H1 (cell line): Measurements from ENCODE around the gene DEGS2. TPM values are rescaled to one million over a fixed set of nuclear protein-coding genes. Genes with fewer than 3 reads are reported as not detected.

Experiments used
- CTCF ChIA-PET: fragments of 300-600 bp; sonication (Branson Sonifier 250); formaldehyde crosslinking; loops from one replicate; lab custom pipeline; 2021; ENCODE audit not compliant: partially characterized antibody; lab: Charles Lee
- POLR2A ChIA-PET: fragments of 300-600 bp; sonication (Branson Sonifier 250); formaldehyde crosslinking; loops from one replicate; lab custom pipeline; 2021; ENCODE audit warnings: inconsistent platforms; ENCODE audit not compliant: partially characterized antibody; lab: Charles Lee
- DNase-seq, 2 experiments: peaks; one replicate each; pipeline versions ENCODE4 v3.0.0 to v3.0.0-alpha.2; 2010 to 2022; ENCODE audit warnings: low spot score in 2 of 2, low read depth in 1 of 2, mixed read lengths in 1 of 2
- FAIRE-seq: peaks from 2 replicates; lab custom pipeline; 2011; peaks lifted over from hg19 to GRCh38; lab: Jason Lieb, UNC
- H2AFZ ChIP-seq: 2 replicates; pipeline ENCODE4 v1.8.1; 2012; ENCODE audit warnings: low read length, inconsistent platforms
- H2AK5ac ChIP-seq: 2 replicates; pipeline ENCODE4 v1.6.1; 2013; ENCODE audit warnings: low read depth, low read length
- H2BK120ac ChIP-seq: replicated peaks from 2 replicates; pipeline ENCODE3; 2013; ENCODE audit warnings: low read depth, low read length, inconsistent platforms
- H2BK12ac ChIP-seq: 2 replicates; pipeline ENCODE4 v1.6.1; 2013; ENCODE audit warnings: low read depth, low read length
- H2BK15ac ChIP-seq: 2 replicates; pipeline ENCODE4 v1.6.1; 2013; ENCODE audit warnings: low read length
- H2BK20ac ChIP-seq: 2 replicates; pipeline ENCODE4 v1.6.1; 2013; ENCODE audit warnings: low read length
- H2BK5ac ChIP-seq: 2 replicates; pipeline ENCODE4 v1.6.1; 2013; ENCODE audit warnings: low read depth, low read length
- H3K14ac ChIP-seq: 2 replicates; pipeline ENCODE4 v1.6.1; 2013; ENCODE audit warnings: inconsistent platforms; ENCODE audit not compliant: insufficient read length
- H3K18ac ChIP-seq: 2 replicates; pipeline ENCODE4 v1.6.1; 2013; ENCODE audit warnings: low read length; ENCODE audit errors: extremely low read depth
- H3K23ac ChIP-seq: 2 replicates; pipeline ENCODE4 v1.6.1; 2013; ENCODE audit warnings: inconsistent platforms; ENCODE audit not compliant: insufficient read length
- H3K23me2 ChIP-seq: 2 replicates; pipeline ENCODE4 v1.6.1; 2013; ENCODE audit warnings: low read depth, low read length
- H3K27ac ChIP-seq: 2 replicates; pipeline ENCODE4 v1.6.1; 2011; ENCODE audit warnings: low read depth, low read length, inconsistent platforms
- H3K27me3 ChIP-seq, 4 experiments: replicated peaks in 1 of 4; 1 replicate in 1 of 4; 2 replicates in 3 of 4; pipeline versions ENCODE4 v1.6.1 to v1.8.1; 2011 to 2013; ENCODE audit warnings: low read length in 3 of 4, mild to moderate bottlenecking in 3 of 4, inconsistent platforms in 2 of 4, mixed read lengths in 2 of 4, moderate library complexity in 1 of 4; ENCODE audit not compliant: control insufficient read depth in 3 of 4, insufficient read depth in 3 of 4; ENCODE audit errors: extremely low read depth in 1 of 4
- H3K36me3 ChIP-seq, 4 experiments: 2 replicates each; pipeline versions ENCODE4 v1.6.1 to v1.8.1; 2011 to 2013; ENCODE audit warnings: mild to moderate bottlenecking in 4 of 4, low read length in 3 of 4, moderate library complexity in 2 of 4, control low read depth in 1 of 4, inconsistent platforms in 1 of 4; ENCODE audit not compliant: insufficient read depth in 4 of 4, control insufficient read depth in 2 of 4
- H3K4ac ChIP-seq: replicated peaks from 2 replicates; pipeline ENCODE3; 2013; ENCODE audit warnings: low read length, low read depth, mixed read lengths, inconsistent platforms; ENCODE audit not compliant: insufficient read length
- H3K4me1 ChIP-seq, 4 experiments: replicated peaks in 1 of 4; 1 replicate in 1 of 4; 2 replicates in 3 of 4; pipeline versions ENCODE4 v1.6.1 to v1.8.1; 2011 to 2013; ENCODE audit warnings: low read length in 3 of 4, inconsistent platforms in 2 of 4, mixed read lengths in 1 of 4; ENCODE audit not compliant: insufficient read depth in 4 of 4, control insufficient read depth in 3 of 4
- H3K4me2 ChIP-seq, 2 experiments: 2 replicates each; pipeline versions ENCODE4 v1.6.1 to v1.8.1; 2011 to 2013; ENCODE audit warnings: low read depth in 2 of 2, low read length in 2 of 2, control low read depth in 1 of 2, inconsistent platforms in 1 of 2, mild to moderate bottlenecking in 1 of 2; ENCODE audit not compliant: insufficient read depth in 1 of 2
- H3K4me3 ChIP-seq, 4 experiments: fragments of 200-600, 300-600 bp in 1 of 4; sonication (generic), shearing (Covaris generic), sonication (Bioruptor Twin) in 1 of 4; 2 replicates each; pipeline versions ENCODE4 v1.5.1 to v1.8.1; 2011 to 2016; ENCODE audit warnings: low read length in 4 of 4, low read depth in 3 of 4, control low read depth in 2 of 4, inconsistent platforms in 2 of 4, mild to moderate bottlenecking in 2 of 4, mixed read lengths in 1 of 4, moderate library complexity in 1 of 4; ENCODE audit not compliant: insufficient read depth in 2 of 4; ENCODE audit errors: extremely low read depth in 1 of 4
- H3K56ac ChIP-seq: replicated peaks from 2 replicates; pipeline ENCODE3; 2013; ENCODE audit warnings: low read depth, mild to moderate bottlenecking, mixed read lengths, low read length, inconsistent platforms; ENCODE audit not compliant: insufficient read length
- H3K79me1 ChIP-seq: 2 replicates; pipeline ENCODE4 v1.6.1; 2013; ENCODE audit warnings: low read depth, low read length, control low read depth
- H3K79me2 ChIP-seq, 2 experiments: 2 replicates each; pipeline versions ENCODE4 v1.6.1 to v1.8.1; 2012 to 2013; ENCODE audit warnings: low read length in 2 of 2, mild to moderate bottlenecking in 2 of 2, inconsistent platforms in 1 of 2; ENCODE audit not compliant: insufficient read depth in 2 of 2, control insufficient read depth in 1 of 2
- H3K9ac ChIP-seq, 4 experiments: replicated peaks in 1 of 4; 1 replicate in 1 of 4; 2 replicates in 3 of 4; pipeline versions ENCODE4 v1.6.1 to v1.8.1; 2011 to 2013; ENCODE audit warnings: low read depth in 3 of 4, low read length in 3 of 4, control low read depth in 2 of 4, mild to moderate bottlenecking in 2 of 4, moderate library complexity in 2 of 4, inconsistent platforms in 1 of 4; ENCODE audit errors: extremely low read depth in 1 of 4
- H3K9me3 ChIP-seq, 2 experiments: 2 replicates each; pipeline versions ENCODE4 v1.6.1 to v1.8.1; 2012 to 2013; ENCODE audit warnings: mild to moderate bottlenecking in 2 of 2, moderate library complexity in 2 of 2, control low read depth in 1 of 2, inconsistent platforms in 1 of 2, low read depth in 1 of 2, low read length in 1 of 2, mixed read lengths in 1 of 2; ENCODE audit not compliant: insufficient read depth in 2 of 2
- H4K20me1 ChIP-seq, 2 experiments: replicated peaks in 1 of 2; 2 replicates each; pipeline versions ENCODE3 to v1.8.1; 2011 to 2013; ENCODE audit warnings: inconsistent platforms in 2 of 2, low read length in 2 of 2, mild to moderate bottlenecking in 1 of 2; ENCODE audit not compliant: insufficient read depth in 2 of 2, control insufficient read depth in 1 of 2
- H4K5ac ChIP-seq: 2 replicates; pipeline ENCODE4 v1.6.1; 2013; ENCODE audit warnings: low read length, low read depth, mixed read lengths, inconsistent platforms; ENCODE audit not compliant: insufficient read length
- H4K8ac ChIP-seq: 2 replicates; pipeline ENCODE4 v1.8.0; 2013; ENCODE audit warnings: mild to moderate bottlenecking, moderate library complexity, low read length, inconsistent platforms; ENCODE audit not compliant: insufficient read depth; ENCODE audit errors: extremely low read depth
- H4K91ac ChIP-seq: replicated peaks from 2 replicates; pipeline ENCODE3; 2013; ENCODE audit warnings: low read length, mixed read lengths, inconsistent platforms; ENCODE audit not compliant: insufficient read length
- POU5F1 ChIP-seq: IDR thresholded peaks from 2 replicates; pipeline ENCODE4 v1.6.1; 2011; ENCODE audit warnings: low read depth, mild to moderate bottlenecking, low read length, moderate library complexity
- SP4 ChIP-seq: IDR thresholded peaks from 2 replicates; pipeline ENCODE4 v1.6.1; 2012; ENCODE audit warnings: low read length, inconsistent platforms
- WGBS, 2 experiments: shearing (Covaris generic) in 1 of 2; methylation state at CpG; one replicate each; pipeline versions ENCODE4 v1.1.6 to v1.1.7; 2013 to 2015; ENCODE audit warnings: low lambda C conversion rate in 2 of 2, mixed read lengths in 2 of 2, inconsistent platforms in 1 of 2, low coverage in 1 of 2, missing lambda C conversion rate in 1 of 2; ENCODE audit not compliant: insufficient replicate concordance in 2 of 2, insufficient coverage in 1 of 2, insufficient read length in 1 of 2; ENCODE audit errors: extremely low coverage in 1 of 2, missing lambda C conversion rate in 1 of 2; 5-methylcytosine and 5-hydroxymethylcytosine counted together
- polyA plus RNA-seq, 7 experiments: library from polyadenylated mRNA; depleted of rRNA in 3 of 7; stranded (reverse) in 5 of 7; unstranded in 2 of 7; fragments of >200 nt in 5 of 7; fragments of 200-250 nt in 2 of 7; gene quantifications; 1 replicate in 5 of 7; 2 replicates in 1 of 7; 4 replicates in 1 of 7; pipeline versions ENCODE4 v1.2.1 to v1.2.3, GENCODE V29; 2011 to 2013; ENCODE audit warnings: missing spikeins in 2 of 7, mixed read lengths in 2 of 7
- total RNA-seq: library from RNA; stranded (reverse); fragmentation: NEBNext Ultra II Directional; extraction: Animal tissue kit (Norgen Biotek cat#: 25700); gene quantifications from 2 replicates; pipeline ENCODE4 v1.2.1, GENCODE V29; 2021

Gene DEGS2
- total and polyA plus RNA-seq, 2 of the 8 experiments (the other 6 are each of a cell fraction or from before 2014, with no cell fraction given): 0.61 to 0.82 TPM

- no peaks in the 10 kb centered on the region for H3K23me2 ChIP-seq
- no peak overlapping the region for H3K4ac ChIP-seq
- no peak overlapping the region for H2BK5ac ChIP-seq
- no peak overlapping the region for H2BK20ac ChIP-seq
- H3K27me3 ChIP-seq: no peaks in the 10 kb centered on the region
- no peak overlapping the region for H3K56ac ChIP-seq
- H2AFZ ChIP-seq: no peak overlapping the region
- no peak for TF ChIP-seq POU5F1
- TF ChIP-seq SP4: no peak
- no peaks in the 10 kb centered on the region for H3K36me3 ChIP-seq
- no peak overlapping the region for H3K9ac ChIP-seq
- no peak overlapping the region for H2AK5ac ChIP-seq
- H3K79me1 ChIP-seq: no peaks in the 10 kb centered on the region
- no peak overlapping the region for H4K8ac ChIP-seq
- FAIRE-seq (no peak), DNase-seq (no peak)
- H3K79me2 ChIP-seq: no peaks in the 10 kb centered on the region
- no peak overlapping the region for H3K27ac ChIP-seq
- H2BK120ac ChIP-seq: no peak overlapping the region
- peaks cover 0 to 4% (median 2%) of the 10 kb centered on the region in 4 experiments; a peak in 2 of 7 replicates for H3K4me1 ChIP-seq
- H4K5ac ChIP-seq: no peak overlapping the region
- H4K20me1 ChIP-seq: no peaks in the 10 kb centered on the region
- H3K9me3 ChIP-seq: no peaks in the 10 kb centered on the region
- POLR2A ChIA-PET: no interaction called here
- H3K23ac ChIP-seq: no peak overlapping the region
- H3K4me3 ChIP-seq: no peak overlapping the region
- H3K4me2 ChIP-seq: no peak overlapping the region
- CTCF ChIA-PET: no interaction called here
- 86% methylated on average over 3 of the region's 3 CpGs; no CpG with 5 or more reads in 1 of the 2 experiments for WGBS, 2 experiments
- H4K91ac ChIP-seq: no peak overlapping the region
- H3K18ac ChIP-seq: no peak overlapping the region
- no peak overlapping the region for H3K14ac ChIP-seq
- H2BK12ac ChIP-seq: no peak overlapping the region
- H2BK15ac ChIP-seq: no peak overlapping the region
Measured at GRCh38 chr14:100200311-100200710, 40.9 kb upstream of the DEGS2 start.
